NOMO-1 treated with DMSO at 0.1 percent for 48 hours (cell line): ENCODE results near the gene SOCS3.

ENCODE experiments used
- DNase-seq: peaks from one replicate; lab custom pipeline; 2025; ENCODE audit not compliant: unreplicated experiment; lab: John Stamatoyannopoulos, UW

Gene SOCS3

GRCh38 chr17:78391051-78391431, 31.2 kb upstream of the SOCS3 start:
- no peak for DNase-seq

GRCh38 chr17:78390241-78391050, 30.6 kb upstream of the SOCS3 start:
- no peak for DNase-seq

GRCh38 chr17:78387977-78388941, 28.4 kb upstream of the SOCS3 start:
- DNase-seq = peak; percentile 92

DNA sequence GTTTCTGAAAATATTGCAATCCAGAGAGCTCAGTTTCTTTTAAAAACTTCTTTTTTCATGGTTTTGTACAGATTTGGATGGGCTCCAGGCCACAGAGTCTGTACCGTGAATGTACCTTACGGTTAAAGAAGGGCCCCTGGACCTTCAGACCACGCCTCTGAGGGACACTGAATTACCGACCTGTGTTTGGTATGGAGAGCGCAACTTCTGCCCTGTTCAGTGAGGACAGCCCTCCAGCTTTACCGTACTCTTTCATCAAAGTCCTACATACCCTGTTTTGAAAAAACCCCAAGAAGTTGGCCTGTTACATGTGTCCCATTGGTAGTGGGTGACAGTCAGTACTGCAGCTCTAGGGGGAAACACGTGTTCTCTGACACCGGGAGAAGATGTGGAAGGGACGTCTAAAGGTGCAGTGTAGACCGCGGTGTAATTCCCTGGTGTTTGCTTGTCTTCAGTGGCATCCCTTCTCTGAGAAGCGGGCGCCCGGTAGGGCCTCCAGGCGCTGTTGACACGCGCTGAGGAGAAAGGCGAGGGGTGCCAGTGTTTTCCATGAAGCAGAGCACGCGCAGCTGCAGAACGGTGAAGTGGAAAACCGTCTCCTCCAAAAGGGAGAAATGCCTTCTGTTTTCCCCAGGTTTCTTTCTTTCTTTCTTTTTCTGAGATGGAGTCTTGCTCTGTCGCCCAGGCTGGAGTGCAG, 24.8 kb upstream of the SOCS3 start:
- peak; percentile 30 for DNase-seq

DNA sequence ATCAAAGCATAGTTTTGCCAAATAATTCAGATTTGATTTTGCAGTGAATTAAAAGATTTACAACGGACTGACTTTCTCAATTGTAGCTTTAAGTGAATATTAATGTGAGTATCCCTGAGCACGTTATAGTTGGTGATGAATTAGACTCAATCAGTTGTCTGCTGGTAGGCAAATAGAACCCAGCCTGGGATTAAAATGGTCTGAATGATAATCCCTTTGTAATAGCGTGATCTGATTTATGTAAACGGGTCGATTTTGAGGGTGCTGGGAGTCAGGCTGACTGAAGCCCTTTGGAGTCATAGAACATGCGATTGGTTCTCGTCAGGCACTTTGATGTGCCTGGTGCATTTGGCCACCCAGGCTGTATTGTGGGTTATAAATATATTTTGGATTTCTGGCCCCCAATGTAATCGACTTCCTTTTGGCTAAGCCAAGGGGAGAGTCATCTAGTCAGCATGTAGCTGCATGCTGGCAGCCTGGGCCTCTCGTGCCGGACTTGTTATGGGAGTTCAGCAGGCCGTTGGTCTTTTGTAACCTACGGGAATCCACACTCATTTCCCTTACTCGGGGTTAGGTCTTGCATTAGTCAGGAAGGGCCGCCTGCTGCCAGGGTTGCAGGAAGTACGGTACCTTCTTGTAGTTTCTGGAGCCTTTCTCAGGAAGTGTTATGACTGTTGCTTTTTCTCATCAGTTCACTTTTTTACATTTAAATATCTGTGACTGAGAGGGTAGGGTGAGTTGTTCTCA, 24.0 kb upstream of the SOCS3 start:
- peak; percentile 88 for DNase-seq

DNA sequence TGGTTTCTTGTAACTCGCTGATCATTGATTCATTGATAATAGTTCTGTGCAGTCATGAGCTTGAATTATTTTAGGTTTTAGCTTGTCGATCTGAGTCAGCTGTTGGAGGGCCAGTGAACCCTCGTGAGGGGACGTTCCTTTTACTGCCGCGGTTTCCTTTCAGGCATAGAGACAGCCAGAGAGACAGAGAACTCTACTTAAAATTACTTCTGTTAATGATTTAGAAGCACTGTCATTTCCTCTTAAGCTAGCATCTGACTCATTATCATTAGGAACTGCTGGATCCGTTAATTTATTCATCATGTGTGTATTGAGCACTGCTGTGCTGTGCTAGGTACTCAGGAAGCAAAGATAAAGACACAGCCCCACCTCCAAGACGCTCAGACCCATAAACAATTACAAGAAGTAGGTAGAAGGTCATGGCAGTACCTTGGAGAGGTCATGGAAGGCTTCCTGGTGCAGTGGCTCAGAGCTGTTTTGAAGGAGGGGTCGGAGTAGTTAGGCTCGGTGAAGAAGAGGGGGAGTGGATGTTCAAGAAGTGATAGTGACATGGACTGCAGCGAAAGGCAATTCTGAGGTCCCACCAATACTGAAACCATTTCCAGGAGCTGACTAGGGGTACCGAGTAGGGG, 21.8 kb upstream of the SOCS3 start:
- peak; percentile 91 for DNase-seq

DNA sequence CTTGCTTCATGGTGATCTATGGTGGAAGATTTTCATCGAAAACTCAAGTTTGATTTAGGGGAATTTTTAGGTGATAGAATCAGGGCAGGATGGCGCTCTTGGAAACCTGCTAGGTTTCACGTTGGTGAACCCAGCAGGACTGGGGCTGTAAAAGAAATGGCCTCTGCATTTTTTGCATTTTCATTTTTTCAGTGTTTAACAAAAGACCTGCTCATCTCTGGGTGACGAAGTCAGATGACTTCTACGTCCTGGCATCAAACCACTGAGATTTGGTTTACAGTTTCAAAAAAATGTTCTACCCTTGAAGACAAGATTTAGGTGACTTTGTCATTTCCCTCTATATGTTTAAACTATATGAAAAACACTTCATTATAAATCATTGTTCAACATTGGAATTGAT, 20.5 kb upstream of the SOCS3 start:
- DNase-seq = no peak

DNA sequence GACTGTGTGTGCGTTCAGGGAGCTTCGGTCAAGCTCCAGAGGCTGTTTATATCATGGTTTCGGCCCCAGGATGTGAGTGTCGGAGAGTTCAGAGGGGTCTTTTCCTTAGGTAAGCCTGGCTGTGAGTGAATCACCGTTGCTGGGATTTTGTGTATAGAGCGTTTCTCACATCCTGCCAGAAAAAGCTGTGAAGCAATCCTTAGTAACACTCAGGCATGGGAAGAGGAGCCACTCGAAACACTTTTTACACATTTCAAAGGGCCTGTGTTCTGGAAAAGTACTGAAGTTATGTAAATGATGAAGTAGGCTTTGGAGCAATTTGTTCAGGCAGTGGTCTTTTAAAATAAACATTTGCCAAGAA, 19.2 kb upstream of the SOCS3 start:
- peak; percentile 7 for DNase-seq

GRCh38 chr17:78378225-78379130, 18.6 kb upstream of the SOCS3 start, which contains the start of gene PGS1:
Gene PGS1, plus strand, starts transcription at chr17:78378649. Its CDS starts 17 bp downstream, at chr17:78378666.
- peak; percentile 57 for DNase-seq

DNA sequence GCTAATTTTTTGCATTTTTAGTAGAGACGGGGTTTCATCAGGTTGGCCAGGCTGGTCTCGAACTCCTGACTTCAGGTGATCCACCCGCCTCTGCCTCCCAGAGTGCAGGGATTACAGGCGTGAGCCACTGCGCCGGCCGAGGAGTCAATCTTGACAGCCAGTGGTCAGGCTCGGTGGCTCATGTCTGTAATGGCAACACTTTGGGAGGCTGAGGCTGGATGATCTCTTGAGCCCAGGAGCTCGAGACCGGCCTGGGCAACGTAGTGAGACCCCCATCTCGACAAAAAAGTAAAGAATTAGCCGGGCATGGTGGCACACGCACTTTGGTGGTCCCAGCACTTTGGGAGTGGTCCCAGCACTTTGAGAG, 18.0 kb upstream of the SOCS3 start:
- no peak for DNase-seq

DNA sequence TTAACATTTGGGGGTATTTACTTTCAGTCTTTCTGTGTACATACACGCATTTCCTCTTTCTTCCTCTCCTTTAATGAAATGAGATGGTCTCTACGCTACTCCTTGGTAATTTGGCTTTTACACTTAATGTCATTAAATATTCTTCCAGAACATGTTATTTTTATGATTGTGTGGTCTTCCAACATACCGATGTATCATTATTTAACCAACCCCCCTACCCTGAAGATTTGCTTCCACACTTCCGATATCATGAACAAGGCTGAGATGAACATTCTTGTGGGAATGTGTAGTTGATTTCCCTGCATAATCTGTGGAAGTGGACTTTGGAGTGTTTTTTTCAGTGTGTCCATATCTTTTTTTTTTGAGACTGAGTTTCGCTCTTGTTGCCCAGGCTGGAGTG, 16.3 kb upstream of the SOCS3 start:
- DNase-seq = no peak

DNA sequence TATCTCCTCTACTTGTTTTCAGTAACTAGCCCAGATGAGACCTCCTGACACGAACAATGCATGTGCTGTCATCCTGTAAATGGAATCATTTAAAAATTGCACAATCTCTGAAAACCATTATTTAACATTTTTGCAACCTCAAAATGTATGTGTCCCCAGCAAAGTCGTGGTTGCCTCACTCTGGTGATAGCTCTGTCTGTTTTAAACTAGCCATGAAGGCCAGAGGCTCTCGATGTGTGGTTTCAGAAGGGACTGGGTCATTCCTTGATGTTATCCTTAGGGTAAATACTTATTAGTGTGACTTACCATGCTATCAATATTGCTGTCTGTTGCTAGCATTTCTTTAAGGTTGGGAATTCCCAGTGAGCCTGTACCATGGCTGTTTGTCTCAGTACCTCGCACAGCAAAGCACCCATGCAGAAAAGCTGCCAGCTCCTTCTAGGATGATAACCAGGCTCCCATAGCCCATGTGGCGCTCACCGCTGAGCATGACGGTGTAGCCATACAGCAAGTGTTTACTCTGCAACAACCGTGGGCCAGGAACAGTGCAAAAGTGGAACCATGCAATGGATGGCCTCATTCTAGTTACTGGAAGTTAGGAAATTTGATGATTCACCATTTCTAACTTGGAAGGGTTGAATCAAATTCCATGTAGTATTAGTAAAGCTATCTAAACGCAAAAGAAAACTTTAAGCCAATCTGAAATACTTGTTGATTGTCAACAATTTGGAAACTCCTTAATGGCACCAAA, 15.7 kb upstream of the SOCS3 start:
- peak; percentile 75 for DNase-seq

DNA sequence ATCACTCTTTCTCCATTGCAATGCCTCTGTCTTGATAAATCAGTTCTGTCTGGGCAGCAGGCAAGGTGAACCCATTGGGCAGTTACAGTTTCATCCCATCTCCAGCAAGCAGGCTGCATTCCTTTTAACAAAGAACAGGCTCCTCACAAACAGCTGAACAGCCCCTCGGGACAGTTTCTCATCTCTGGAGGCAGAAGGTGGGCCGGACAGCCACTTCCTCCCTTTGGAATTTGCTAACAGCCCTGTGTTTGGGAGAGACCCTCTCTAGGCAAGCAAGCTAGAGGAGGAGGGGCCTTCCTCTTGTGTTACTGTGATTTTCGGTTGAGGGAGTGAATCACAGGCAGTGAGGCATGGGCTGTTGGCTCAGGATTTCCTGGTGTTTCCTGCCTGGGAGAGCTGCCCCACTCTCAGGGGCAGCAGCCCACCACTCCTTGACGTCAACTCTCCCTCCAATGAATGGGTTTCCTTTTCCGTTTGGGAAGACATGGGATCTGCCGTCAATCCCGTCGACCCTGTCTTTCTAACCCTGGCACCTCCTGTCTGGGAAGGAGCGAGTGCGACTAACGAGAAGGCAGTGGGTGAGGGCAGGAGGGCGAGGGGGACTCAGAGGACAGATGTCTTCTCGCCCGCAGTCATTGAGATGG, 14.9 kb upstream of the SOCS3 start:
- no peak for DNase-seq

DNA sequence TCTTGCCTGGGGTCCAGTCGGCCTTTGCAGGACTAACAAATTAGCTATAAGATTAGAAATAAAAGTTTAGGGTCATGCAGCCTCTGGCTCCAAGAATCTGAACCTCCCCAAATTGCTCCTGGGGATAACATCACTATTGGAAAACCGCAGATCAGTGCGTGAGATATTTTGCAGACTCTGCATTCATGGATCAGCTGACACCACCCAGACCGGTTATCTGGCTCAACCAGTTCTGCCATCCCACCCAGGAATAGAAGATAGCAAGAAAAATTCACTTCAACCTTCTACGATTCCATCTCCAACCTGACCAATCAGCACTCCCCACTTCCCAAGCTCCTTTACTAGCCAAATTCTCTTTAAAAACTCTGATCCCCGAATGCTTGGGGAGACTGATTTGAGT, 14.3 kb upstream of the SOCS3 start:
- DNase-seq = no peak

- DNase-seq = no peak
Measured at GRCh38 chr17:78372841-78373240, 13.0 kb upstream of the SOCS3 start.

DNA sequence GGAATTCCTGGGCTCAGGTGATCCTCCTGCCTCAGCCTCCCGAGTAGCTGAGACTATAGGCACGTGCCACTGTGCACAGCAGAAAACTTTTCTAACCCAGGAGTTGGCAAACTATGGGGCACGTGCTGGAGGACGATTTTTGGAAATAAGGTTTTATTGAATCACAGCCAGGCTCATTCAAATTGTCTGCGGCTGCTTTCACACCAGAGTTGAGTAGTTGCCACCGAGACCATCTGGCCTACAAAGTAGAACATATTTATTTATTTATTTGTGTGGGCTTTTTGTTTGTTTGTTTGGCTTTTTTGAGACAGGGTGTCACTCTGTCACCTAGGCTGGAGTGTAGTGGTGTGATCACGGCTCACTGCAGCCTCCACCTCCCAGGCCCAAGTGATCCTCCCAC, 11.2 kb upstream of the SOCS3 start:
- DNase-seq = no peak

GRCh38 chr17:78369791-78370381, 10.0 kb upstream of the SOCS3 start:
- no peak for DNase-seq
